ENCODE results near the gene DHX30.

DNA sequence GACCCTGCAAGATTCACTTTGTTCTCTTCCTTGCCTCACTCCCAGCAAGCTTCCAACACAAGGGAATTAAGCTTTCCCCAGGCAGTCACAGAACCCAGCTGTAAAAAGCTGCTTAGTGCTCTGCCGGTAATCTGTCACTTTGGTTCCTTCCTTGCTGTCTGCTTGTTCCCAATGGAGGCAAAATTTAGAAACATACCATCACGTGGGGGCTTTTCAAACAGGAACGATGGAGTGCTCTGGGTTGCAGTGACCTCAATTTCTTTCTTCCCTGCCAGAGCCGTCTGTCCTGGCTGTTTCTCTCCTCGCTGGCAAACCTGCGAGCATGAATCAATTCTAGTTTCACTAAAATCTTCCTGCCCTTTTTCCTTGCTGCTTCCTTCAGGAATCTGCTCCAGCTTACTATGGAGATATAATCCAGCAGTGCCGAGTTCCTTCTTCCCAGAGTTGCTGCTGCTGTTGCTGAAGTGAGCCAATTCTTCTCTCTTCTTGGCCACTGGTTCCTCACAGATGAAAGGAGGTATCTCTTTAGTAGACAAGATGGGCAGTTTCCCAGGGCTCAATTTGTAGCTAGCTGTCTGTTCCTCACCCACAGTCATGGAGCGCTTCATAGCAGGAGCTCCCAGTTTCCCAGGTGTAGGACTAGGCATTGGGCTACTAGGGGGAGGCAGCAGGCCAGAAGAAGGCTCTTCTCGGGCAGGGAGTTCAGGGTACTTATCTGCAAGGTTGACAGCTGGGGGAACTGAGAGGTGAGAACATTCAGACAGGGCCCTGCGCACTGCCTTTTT lies 88.1 kb downstream of the DHX30 start:
- TF ChIP-seq EZH2 (IDR thresholded peaks at IDR 0.05; ENCODE audit: low read length, missing control alignments) = no peak
- TF ChIP-seq, protein P1, sequence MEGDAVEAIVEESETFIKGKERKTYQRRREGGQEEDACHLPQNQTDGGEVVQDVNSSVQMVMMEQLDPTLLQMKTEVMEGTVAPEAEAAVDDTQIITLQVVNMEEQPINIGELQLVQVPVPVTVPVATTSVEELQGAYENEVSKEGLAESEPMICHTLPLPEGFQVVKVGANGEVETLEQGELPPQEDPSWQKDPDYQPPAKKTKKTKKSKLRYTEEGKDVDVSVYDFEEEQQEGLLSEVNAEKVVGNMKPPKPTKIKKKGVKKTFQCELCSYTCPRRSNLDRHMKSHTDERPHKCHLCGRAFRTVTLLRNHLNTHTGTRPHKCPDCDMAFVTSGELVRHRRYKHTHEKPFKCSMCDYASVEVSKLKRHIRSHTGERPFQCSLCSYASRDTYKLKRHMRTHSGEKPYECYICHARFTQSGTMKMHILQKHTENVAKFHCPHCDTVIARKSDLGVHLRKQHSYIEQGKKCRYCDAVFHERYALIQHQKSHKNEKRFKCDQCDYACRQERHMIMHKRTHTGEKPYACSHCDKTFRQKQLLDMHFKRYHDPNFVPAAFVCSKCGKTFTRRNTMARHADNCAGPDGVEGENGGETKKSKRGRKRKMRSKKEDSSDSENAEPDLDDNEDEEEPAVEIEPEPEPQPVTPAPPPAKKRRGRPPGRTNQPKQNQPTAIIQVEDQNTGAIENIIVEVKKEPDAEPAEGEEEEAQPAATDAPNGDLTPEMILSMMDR (conservative IDR thresholded peaks at IDR 0.05 in 1 of 2, IDR thresholded peaks at IDR 0.05 in 1 of 2; ENCODE audit: low read depth in 1 of 2, low read length in 2 of 2) = no peak

Data from fibroblast of lung (primary cell).